Measurements from ENCODE around the gene ATOSB.

ATOSB gene

GRCh38 chr9:35060548-35061207 lies 55.0 kb downstream of the ATOSB start:
- Histone ChIP-seq H3K27me3 (ENCODE audit: insufficient read depth, poor library complexity, severe bottlenecking) (no peaks in the 10 kb centered on the region), H3K4me1 (ENCODE audit: insufficient read depth, poor library complexity, severe bottlenecking) (no peaks in the 10 kb centered on the region), H3K27ac (ENCODE audit: poor library complexity, severe bottlenecking) (no peak overlapping the region), H3K4me3 (ENCODE audit: severe bottlenecking) (no peak overlapping the region), H3K36me3 (ENCODE audit: low read depth) (peaks cover 100% of the 10 kb centered on the region), H3K9me3 (ENCODE audit: severe bottlenecking) (no peaks in the 10 kb centered on the region)
- ATAC-seq (ENCODE audit: low read depth) (no peak), DNase-seq (ENCODE audit: low spot score) (no peak)
- no peak for TF ChIP-seq CTCF (IDR thresholded peaks at IDR 0.05; ENCODE audit: poor library complexity, severe bottlenecking)

- no peaks in the 10 kb centered on the region for H3K4me1 ChIP-seq (ENCODE audit: insufficient read depth, poor library complexity, severe bottlenecking)
- H3K9me3 ChIP-seq (ENCODE audit: severe bottlenecking): no peaks in the 10 kb centered on the region
- no peaks in the 10 kb centered on the region for H3K27me3 ChIP-seq (ENCODE audit: insufficient read depth, poor library complexity, severe bottlenecking)
- ATAC-seq (ENCODE audit: low read depth): no peak
- no peak for TF ChIP-seq CTCF (IDR thresholded peaks at IDR 0.05; ENCODE audit: poor library complexity, severe bottlenecking)
- DNase-seq (ENCODE audit: low spot score): no peak
- no peak overlapping the region for H3K4me3 ChIP-seq (ENCODE audit: severe bottlenecking)
- H3K36me3 ChIP-seq (ENCODE audit: low read depth): peaks cover 93% of the 10 kb centered on the region
- no peak overlapping the region for H3K27ac ChIP-seq (ENCODE audit: poor library complexity, severe bottlenecking)
Measured at GRCh38 chr9:35059438-35059837, 56.2 kb downstream of the ATOSB start.

GRCh38 chr9:35057271-35057620 lies 58.4 kb downstream of the ATOSB start:
- Histone ChIP-seq H3K36me3 (ENCODE audit: low read depth) (peaks cover 76% of the 10 kb centered on the region), H3K27ac (ENCODE audit: poor library complexity, severe bottlenecking) (no peak overlapping the region), H3K4me1 (ENCODE audit: insufficient read depth, poor library complexity, severe bottlenecking) (no peaks in the 10 kb centered on the region), H3K9me3 (ENCODE audit: severe bottlenecking) (no peaks in the 10 kb centered on the region), H3K27me3 (ENCODE audit: insufficient read depth, poor library complexity, severe bottlenecking) (no peaks in the 10 kb centered on the region), H3K4me3 (ENCODE audit: severe bottlenecking) (no peak overlapping the region)
- DNase-seq (ENCODE audit: low spot score) (no peak), ATAC-seq (ENCODE audit: low read depth) (no peak)
- no peak for TF ChIP-seq CTCF (IDR thresholded peaks at IDR 0.05; ENCODE audit: poor library complexity, severe bottlenecking)

GRCh38 chr9:35056571-35057270 lies 58.9 kb downstream of the ATOSB start:
- ATAC-seq (ENCODE audit: low read depth): 0 out of 3 replicates have a peak, but pooled peaks have one; percentile 8
- no peak for TF ChIP-seq CTCF (IDR thresholded peaks at IDR 0.05; ENCODE audit: poor library complexity, severe bottlenecking)
- Histone ChIP-seq H3K27ac (ENCODE audit: poor library complexity, severe bottlenecking) (no peak overlapping the region), H3K4me1 (ENCODE audit: insufficient read depth, poor library complexity, severe bottlenecking) (no peaks in the 10 kb centered on the region), H3K27me3 (ENCODE audit: insufficient read depth, poor library complexity, severe bottlenecking) (no peaks in the 10 kb centered on the region), H3K9me3 (ENCODE audit: severe bottlenecking) (no peaks in the 10 kb centered on the region), H3K36me3 (ENCODE audit: low read depth) (peaks cover 71% of the 10 kb centered on the region), H3K4me3 (ENCODE audit: severe bottlenecking) (no peak overlapping the region)
- DNase-seq (ENCODE audit: low spot score): no peak

Measured in RWPE2 (cell line).